HTERT RPE-1 (cell line): ENCODE measurements around the gene WFIKKN1.

Experiments used
- in situ Hi-C: fragments of 300-500 bp; cut with MboI; formaldehyde crosslinking; loops from 4 replicates; pipeline ENCODE4 v1.14.3; 2020; ENCODE audit warnings: low sequenced_read_pairs

The WFIKKN1 gene

DNA sequence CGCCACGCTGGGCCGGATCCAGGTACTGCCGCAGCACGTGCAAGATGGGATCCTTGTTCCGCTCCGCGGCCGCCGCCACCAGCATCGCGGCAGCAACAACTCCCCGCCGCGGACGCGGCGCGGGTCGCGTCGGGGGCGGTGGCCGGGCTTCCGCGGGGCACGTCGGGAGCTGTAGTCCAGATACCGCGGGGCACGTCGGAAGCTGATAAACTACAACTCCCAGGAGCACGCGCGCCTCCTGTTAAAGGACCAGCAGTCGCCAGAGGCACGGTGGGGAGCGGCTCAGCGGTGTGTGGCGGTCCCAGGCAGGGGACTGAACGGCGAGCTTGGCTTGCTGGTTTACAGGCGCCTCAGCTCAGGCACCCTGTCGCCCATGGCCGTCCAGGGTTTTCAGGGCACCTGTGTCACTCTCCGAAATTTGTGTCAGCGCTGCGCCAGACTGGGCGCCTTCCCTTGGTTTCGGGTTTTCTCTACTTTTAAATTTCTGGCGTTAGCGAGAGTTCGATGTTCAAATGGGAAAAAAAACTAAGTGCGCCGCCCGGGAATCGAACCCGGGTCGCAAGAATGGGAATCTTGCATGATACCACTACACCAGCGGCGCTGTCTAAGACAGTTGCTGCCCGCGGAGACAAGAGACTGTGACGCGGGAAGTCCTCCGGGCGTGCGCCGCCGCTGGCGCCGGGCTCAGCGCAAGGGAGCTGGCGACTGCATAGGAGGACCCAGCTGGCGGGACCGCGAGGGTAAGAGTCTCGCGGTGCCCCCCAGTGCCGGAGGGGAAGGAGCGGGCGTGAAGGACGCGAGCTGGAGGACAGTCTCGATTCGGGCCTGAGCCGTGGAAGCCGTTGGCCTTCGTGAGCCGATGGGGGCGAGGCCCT lies 5.7 kb downstream of the WFIKKN1 start, which contains the start of gene METTL26:
TSS of gene METTL26 (minus strand) at position 100 of the 875 bp plus-strand sequence. CDS start at position 85, 15 bp downstream.
- in situ Hi-C loops, result no loop called here

DNA sequence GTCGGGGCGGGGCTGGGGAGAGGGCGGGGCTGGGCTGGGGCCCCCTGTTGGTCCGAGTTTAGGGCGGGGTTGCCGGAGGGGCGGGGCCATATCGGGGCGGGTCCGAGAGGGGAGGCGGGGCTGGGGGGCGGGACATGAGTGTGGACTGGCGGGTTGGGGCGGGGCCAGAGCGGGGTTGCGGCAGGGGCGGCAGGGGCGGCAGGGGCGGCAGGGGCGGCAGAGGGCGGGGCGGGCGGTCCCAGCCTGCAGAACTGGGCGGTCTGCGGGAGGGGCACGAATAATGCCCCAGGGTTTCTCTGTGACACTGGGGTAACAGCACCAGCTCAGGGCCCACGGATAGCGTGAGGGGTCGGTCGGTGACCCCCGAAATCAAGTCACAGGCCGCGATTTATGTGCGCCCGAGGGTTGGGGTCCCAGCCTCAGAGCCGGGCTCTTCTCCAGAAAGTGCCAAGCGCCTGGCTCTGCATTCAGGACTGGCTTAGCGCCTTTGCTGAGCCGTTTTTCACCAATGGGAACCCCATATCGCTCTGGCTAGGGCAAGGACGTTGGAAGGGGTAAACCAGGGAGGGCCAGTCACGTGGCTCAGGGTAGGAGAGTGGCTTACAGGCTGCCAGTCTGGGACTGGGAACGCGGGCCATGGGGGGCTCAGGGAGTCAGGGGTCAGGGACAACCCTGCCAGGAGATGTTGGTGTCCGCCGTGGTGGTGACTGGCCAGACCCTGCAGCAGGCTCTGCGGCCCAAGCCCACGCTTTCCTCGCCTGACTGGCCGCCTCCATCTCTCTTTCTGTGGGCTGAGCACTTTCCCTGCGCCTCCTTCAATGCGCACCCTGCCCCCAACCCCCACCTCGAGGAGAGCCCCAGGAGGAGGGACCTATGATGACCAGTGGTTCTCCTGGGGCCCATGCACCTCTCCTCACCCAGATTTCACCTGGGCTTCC lies 6.6 kb downstream of the WFIKKN1 start:
- in situ Hi-C loops, result no loop called here

DNA sequence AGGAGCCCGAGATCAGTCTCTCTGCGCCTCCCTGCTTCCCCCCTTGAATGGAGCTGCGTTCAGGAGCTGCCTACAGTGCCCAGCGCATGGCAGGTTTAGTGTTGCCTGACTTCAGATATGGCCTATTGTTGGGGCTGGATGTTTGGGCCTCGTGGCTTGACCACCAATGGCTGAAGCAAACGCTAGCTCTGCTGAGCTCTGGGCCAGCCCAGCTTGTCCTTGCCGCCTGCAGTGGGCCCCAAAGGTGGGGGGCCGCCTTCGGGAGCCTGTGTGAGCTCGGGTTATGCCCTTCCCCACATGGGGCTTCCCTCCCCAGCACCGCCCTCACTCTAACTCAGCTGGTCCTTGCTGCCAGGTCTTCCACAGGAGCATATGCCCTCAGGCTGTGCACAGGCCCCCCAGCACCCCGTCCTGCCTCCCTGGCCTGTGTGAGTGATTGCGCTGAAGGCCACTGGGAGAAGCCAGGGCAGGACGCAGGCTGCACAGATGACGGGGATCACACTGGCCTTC lies 7.3 kb downstream of the WFIKKN1 start:
- in situ Hi-C loops, result no loop called here

DNA sequence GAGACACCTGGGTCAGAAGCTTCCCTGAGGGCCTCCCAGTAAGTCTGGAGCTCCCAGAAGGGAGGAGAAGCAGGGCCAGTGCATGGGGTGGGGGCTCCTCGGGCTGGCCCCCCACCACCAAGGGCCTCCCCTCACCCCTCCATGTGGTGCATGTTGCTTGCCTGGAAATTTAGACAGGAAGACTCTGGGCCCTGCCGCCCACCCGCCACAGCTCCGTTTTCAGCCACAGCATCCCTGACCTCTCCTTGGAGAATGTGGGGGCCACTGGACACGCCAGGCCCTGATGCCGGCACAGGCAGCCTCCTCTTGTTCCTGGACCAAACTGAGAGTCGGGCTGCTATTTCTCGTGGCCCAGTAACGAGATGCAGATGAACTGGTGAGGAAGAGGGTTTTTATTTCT lies 8.1 kb downstream of the WFIKKN1 start:
- in situ Hi-C loops, result no loop called here

DNA sequence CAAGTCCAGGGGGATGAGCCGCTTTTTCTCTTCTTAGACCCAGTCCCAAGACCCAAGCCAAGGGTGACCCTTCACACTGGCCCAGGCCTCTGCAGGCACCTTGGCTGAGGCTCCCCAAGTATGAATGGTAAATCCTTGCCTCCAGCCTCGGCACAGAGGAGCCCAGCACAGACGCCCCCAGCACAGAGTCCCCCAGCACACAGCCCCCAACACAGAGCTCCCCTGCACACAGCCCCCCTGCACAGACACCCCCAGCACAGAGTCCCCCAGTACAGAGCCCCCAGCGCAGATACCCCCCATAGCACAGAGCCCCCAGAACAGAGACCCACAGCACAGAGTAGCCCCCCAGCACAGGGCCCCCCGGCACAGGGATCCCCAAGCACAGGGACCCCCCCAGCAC lies 9.8 kb downstream of the WFIKKN1 start:
- in situ Hi-C loops, result no loop called here

DNA sequence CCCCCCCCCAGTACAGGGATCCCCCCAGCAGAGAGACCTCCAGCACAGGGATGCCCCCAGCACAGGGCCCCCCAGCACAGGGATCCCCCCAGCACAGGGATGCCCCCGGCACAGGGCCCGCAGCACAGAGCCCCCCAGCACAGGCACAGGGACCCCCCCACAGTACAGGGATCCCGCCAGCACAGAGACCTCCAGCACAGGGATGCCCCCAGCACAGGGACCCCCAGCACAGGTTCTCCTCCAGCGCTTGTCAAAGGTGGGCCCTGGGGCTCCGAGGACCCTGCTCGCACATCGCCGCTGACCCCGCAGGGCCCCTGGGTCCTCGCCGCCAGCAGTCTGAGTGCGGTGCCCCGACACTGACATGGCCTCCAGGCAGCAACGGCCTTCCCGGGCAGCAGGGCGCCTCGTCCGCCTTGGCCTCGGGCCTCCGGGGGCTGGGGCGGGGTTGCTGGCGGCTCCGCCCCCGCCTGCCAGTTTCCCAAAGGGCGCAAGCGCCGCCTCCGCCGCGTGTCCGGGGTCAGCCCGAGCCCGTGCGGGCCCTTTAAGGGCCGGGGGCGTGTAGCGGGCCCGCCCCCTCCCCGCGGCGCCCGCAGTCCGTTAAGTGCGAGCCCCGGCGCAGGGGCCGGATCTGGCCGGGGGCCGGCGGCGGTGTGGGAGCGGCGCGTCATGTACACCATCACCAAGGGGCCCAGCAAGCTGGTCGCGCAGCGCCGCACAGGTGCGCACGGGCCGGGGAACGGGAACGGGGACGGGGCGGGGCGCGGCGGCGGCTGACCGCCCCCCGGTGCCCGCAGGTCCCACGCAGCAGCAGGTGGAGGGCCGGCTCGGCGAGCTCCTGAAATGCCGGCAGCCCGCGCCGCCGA lies 10.8 kb downstream of the WFIKKN1 start, which contains the start of gene MCRIP2:
TSS of gene MCRIP2 (plus strand) at position 503 of the 863 bp plus-strand sequence. CDS start at position 667, 164 bp downstream.
- in situ Hi-C loops, result no loop called here

DNA sequence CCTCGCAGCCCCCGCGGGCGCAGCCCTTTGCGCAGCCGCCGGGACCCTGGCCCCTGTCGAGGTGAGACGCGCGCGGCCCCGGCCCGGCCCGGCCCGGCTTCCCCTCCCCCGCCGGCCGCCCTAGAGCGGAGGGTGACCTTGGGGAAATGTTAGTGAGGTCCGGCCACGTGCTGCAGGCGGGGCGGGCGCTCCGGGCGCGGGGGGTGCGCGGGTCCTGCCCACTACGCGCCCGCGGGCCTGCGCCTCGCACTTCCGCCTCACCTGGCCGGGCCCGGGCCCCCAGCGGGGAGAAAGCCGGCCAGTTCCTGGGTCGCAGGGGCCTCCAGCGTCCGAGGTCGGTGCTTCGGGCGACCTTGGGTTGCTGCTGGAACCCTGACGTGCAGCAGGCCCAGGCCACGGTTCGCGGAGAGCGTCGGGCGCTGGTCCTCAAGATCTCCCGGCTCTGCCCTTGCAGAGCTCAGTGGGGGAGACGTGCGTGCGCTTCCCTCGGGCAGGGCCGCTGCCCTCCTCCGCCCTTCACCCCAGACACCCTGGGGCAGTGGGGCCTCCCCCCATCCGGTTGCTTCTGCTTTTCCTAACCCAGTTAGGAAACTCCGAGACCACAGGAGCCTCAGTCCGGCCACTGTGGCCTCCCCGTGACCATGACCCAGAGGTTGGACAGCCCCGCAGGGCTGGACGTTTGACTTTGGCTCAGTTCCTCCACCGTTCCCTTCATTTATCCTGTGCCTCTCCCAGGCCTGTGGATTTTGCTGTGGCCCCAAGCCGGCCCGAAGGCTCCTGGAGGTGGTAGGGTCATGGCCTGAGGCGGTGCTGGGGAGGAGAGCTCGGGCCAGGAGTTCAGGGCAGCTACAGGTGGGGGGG lies 11.6 kb downstream of the WFIKKN1 start:
- in situ Hi-C loops, result no loop called here

DNA sequence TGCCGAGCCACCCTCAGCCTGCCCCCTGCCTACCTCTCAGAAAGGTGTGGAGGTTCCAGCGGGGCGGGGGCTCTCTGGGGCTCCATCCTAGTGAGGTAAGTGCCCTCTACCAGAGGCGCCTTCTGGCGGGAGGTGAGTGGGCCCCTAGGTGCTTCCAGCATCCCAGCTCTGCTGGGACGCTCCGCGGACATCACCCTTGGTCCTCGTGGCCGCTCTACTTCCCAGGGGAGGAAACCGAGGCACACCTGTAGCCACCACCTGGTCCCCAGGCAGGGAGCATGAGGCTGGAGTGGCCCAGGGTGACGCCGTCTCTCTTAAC lies 12.2 kb downstream of the WFIKKN1 start:
- in situ Hi-C loops, result no loop called here

DNA sequence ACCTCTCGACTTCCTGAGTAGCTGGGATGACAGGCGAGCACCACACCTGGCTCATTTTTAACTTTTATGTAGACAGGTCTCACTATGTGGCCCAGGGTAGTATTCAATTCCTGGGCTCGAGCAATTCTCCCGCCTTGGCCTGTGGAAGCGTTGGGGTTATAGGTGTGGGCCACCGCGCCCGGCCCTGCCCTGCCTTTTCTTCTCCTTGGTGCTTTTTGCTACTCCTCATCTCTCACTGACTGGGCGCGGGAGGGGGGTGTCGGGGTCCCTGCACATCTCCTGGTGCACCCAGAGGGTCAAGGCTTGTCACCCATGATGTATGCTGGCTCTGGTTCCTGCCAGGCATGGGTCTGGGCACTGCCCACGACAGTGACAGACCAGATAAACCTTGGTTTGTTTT lies 13.8 kb downstream of the WFIKKN1 start:
- in situ Hi-C loops, result no loop called here

DNA sequence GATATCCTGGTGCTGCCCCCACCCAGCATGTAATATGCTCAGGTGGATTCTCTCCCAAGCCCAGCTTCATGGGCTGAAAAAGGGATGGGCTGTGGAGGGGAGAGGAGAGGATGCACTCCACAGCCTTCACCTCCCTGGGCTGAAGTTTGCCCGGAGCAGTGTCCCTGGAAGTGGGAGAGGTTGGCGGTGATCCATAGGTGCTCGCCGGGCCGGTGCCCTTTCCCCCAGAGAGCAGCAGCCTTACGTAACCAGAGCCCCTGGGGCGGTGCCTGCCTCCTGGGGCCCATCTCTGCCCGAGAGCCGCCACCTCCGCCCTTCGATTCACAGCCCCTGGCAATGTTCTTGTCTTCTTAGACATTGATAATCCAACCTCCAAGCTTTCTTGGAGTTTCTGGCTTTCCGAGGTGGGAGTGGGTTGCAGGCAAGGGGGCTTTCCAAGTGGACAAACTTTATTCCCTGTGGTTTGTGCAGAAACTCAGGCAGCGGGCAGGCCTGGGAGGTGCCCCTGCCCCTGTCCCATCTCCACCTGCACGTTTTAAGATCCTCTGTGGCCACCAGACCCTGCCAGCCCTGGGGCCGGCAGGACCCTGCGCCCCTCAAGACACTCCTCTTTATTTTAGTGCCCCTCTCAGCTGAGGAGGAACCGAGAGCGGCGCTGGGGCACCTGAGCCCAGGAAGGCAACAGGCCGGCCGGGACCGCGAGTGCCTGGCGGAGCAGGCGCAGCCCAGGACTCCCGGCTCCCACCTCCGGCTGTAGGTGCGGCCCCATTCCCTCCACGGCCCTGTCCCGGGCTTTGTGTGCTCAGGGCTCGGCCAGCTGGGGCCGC lies 15.3 kb downstream of the WFIKKN1 start:
- in situ Hi-C loops, result no loop called here

DNA sequence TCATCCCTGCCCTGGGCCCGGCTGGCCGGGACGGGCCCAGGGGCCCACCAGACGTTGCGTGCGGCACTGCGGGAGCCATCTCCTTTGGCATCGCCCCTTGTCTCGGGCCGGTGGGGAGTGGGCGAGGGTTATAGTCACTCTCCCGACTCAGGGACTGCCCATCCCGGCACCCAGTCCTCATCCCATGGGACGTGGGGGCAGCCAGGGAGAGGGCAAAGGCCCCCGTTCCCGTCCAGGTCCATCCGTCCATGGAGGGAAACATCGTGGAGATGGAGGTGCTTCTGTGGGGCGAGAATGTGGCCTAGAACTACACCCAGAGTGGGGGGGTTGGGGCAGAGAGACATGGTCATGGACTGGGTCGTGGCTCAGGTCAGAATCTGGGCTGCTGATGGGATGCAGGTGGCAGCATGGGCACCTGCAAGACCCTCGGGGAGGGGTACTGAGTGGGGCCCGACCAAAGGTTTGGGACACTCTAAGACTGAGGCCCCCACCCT lies 15.9 kb downstream of the WFIKKN1 start:
- in situ Hi-C loops, result no loop called here

DNA sequence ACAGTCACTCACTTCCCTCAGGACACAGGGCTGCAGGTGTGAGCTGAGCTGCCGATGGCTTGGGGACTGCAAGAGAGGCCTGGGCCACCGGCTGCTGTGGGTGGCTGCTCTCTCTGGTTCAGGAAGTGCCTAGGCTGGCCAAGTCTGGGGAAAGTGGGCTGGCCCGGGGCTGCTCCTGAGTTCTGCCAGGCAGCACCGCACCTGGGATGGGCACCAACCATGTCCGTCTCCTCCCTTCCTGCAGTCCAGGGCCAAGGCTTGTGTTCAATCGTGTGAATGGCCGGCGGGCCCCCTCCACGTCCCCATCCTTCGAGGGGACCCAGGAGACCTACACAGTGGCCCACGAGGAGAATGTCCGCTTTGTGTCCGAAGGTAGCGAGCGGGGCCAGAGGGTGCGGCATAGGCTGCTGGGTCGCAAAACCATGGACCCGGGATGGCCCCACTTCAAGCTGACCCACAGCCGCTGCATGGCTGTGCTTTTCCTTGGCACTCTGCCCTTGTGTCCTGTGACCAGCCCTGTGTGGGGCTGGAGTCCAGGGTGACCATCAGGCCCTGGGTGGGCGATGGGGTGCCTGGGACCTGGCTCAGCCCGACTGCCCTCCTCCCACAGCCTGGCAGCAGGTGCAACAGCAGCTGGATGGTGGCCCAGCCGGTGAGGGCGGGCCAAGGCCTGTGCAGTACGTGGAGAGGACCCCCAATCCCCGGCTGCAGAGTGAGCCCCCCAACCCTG lies 16.6 kb downstream of the WFIKKN1 start:
- in situ Hi-C loops, result no loop called here

DNA sequence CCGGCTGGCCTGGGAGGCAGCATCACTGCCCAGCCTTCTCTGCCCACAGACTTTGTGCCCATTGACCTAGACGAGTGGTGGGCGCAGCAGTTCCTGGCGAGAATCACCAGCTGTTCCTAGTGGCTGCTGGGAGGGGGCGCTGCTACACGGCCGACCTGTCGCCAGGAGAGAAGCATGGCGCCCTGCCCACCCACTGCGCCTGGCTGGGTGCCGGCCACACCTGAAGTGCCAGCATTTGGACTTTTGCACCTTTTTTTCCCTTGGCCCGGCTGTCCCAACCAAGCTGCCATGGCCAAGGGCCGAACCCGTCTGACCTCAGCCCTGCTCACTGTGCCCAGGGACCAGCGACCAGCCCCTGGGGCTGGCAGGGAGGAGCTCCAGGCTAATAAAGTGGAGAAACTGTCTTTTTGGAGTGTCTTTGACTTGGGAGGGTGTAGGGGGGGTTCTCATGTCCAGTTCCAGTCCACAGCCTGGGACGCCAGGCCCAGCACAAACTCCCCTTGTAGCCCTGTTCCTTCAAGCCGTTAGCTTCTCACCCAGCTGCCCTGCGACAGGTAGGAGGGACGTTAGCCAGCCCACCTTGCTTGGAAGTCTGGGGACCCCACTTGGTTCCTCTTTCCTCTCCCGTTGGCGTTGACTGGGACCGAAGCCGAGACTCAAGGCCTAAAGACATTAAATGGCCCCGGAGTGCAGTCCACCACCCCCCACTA lies 17.4 kb downstream of the WFIKKN1 start:
- in situ Hi-C loops, result no loop called here

DNA sequence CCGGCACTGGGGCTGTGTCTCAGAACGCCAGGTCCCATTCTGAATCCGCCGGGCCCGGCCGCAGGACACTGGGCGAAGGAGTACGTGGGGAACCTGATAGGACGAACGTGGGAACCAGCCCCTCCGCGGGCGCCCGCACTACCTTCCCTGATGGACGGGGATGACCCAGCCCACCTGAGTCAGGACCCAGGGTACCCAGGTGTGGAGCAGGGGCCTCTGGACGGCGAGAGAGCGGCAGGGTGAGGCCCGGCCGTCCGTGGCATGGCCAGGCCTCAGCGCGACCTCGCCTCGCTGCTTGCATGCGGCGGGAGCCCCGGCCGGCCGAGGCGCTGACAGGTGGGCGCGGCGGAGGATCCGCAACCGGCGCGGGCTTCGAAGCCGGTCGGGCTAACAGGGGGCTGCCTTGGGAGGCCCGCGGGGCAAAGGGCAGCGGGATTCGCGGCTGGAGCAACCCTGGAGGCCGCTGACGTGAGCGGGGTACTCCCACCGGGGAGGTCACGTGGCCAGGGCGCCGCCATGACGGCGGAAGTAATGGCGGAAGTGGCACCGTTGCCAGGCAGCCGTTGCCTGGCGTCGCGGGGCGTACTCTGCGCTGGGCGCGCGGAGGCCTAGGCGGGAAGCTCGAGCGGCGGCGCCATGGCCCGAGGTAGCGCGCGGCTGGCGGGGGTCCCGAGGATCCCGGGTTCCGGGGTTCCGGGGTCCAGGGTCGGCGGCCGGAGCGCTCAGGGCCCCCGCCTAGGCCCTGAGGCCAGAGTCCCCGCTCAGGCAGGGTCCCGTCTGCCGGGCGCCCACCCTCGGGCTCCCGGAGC lies 18.2 kb downstream of the WFIKKN1 start, which contains the start of gene WDR90:
TSS of gene WDR90 (plus strand) at position 585 of the 809 bp plus-strand sequence. CDS start at position 637, 52 bp downstream.
- in situ Hi-C loops, result no loop called here

DNA sequence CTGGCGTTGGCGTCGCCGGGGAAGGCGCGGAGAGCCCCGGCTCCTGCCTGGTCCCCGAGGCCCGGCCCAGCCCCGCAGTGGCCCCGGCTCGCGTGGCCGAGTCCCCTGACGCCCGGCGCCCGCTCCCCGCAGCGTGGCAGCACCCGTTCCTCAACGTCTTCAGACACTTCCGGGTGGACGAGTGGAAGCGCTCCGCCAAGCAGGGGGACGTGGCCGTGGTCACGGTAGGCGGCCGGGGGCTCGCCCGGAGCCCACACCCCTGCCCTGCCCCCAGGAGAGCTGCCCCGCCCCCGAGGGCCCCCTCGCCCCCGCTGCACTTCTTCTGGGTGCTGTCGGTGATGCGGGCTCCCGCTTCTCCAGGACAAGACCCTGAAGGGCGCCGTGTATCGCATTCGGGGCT lies 18.8 kb downstream of the WFIKKN1 start:
- in situ Hi-C loops, result no loop called here

DNA sequence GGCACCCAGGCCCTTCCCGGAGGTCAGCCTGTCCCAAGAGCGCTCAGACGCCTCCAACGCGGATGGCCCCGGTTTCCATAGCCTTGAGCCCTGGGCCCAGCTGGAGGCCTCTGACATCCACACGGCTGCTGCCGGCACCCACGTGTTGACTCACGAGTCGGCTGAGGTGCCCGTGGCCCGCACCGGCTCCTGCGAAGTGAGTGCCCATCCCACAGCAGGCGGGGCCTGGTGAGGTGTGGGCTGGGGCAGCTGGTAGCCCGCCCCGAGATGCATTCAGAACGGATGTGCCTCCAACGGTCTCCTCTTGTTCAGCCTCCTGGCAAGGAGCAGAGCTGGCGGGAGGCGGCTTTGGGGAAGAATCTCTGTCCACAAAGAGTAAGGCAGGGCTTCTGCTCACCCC lies 21.1 kb downstream of the WFIKKN1 start:
- in situ Hi-C loops, result no loop called here
